GM10266 (cell line): Measurements from ENCODE around the gene TCL1A.
A peak's percentile ranks its signal among the peaks of the same experiment; 100 is the strongest.

ENCODE experiments used
- DNase-seq: peaks from one replicate; pipeline ENCODE4 v3.0.0; 2012; ENCODE audit errors: extremely low spot score
- CTCF ChIP-seq: IDR thresholded peaks from 2 replicates; pipeline ENCODE4 v1.5.1; 2012; ENCODE audit warnings: mild to moderate bottlenecking, low read depth; ENCODE audit not compliant: control insufficient read depth, insufficient read depth; ENCODE audit errors: missing control alignments

TCL1A gene

GRCh38 chr14:95690815-95691214 is 23.1 kb downstream of the TCL1A start:
- TF ChIP-seq CTCF, result no peak
- DNase-seq, result no peak

GRCh38 chr14:95689441-95689840 is 24.5 kb downstream of the TCL1A start:
- no peak for DNase-seq
- no peak for TF ChIP-seq CTCF

- TF ChIP-seq CTCF, result no peak
- no peak for DNase-seq
Measured at GRCh38 chr14:95686935-95687334, 27.0 kb downstream of the TCL1A start.

GRCh38 chr14:95685978-95686922 is 27.7 kb downstream of the TCL1A start, which contains the start of gene TCL1B:
TCL1B (plus strand) TSS chr14:95686426; CDS start chr14:95686468, 42 bp downstream.
- no peak for TF ChIP-seq CTCF
- no peak for DNase-seq

GRCh38 chr14:95683793-95684192 is 30.1 kb downstream of the TCL1A start:
- DNase-seq, result peak; percentile 82
- TF ChIP-seq CTCF, result peak; percentile 74

- DNase-seq, result no peak
- TF ChIP-seq CTCF, result no peak
Measured at GRCh38 chr14:95681153-95681552, 32.8 kb downstream of the TCL1A start.
